HG02798 (cell line): ENCODE measurements around the gene ZFAND6.
"Not testable (repeated sequence)": the region's sequence is repeated elsewhere in the genome, so short reads cannot be mapped to it uniquely, and the experiment has no call there.

Experiments used
- ATAC-seq: cut with Tn5 transposase; IDR thresholded peaks from one replicate; pipeline ENCODE4 v1.9.1; 2021; ENCODE audit warnings: mild to moderate bottlenecking; ENCODE audit not compliant: unreplicated experiment, poor library complexity

The ZFAND6 gene

GRCh38 chr15:80058851-80059785, at the start of gene ZFAND6:
ZFAND6 (plus strand) TSS chr15:80059676; CDS start chr15:80120345, 60,669 bp downstream.
- ATAC-seq: peak; percentile 83

DNA sequence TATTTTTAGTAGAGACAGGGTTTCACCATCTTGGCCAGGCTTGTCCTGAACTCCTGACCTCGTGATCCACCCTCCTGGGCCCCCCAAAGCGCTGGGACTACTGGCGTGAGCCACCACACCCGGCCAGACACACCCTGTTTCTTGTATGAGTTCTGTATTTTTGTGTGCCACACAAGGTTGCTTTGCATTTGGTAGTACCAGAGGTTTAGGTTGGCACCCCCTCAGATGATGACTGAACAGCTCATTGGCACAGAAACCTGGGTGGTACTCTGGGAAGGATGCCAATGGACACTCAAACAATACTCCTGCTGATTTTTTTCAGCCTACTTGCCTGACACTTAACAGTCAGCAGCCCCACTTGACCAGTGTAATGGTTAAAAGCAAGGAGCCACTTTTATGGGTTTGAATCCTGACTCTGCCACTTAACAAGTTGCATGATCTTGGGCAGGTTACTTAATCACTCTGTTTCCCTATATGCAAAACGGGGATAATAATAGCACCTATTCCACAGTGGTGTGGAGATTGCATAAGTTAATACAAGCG, 49.3 kb upstream of the ZFAND6 start:
- no peak for ATAC-seq

DNA sequence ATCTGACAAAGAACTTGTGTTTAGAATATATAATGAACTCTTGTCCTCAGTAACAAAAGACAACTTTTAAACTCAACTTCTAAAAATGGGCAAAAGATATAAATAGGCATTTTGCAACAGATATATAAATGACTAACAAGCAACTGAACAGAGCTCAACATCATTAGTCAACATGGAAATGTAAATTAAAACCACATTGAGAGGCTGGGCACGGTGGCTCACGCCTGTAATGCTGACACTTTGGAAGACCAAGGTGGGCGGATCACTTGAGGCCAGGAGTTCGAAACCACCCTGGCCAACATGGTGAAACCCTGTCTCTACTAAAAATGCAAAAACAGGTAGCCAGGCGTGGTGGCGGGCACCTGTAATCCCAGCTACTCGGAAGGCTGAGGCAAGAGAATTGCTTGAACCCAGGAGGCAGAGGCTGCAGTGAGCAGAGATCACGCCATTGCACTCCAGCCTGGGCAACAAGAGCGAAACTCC, 48.4 kb upstream of the ZFAND6 start:
- ATAC-seq: peak; percentile 52

- no peak for ATAC-seq
Observed at GRCh38 chr15:80011596-80011995, 47.9 kb upstream of the ZFAND6 start.

DNA sequence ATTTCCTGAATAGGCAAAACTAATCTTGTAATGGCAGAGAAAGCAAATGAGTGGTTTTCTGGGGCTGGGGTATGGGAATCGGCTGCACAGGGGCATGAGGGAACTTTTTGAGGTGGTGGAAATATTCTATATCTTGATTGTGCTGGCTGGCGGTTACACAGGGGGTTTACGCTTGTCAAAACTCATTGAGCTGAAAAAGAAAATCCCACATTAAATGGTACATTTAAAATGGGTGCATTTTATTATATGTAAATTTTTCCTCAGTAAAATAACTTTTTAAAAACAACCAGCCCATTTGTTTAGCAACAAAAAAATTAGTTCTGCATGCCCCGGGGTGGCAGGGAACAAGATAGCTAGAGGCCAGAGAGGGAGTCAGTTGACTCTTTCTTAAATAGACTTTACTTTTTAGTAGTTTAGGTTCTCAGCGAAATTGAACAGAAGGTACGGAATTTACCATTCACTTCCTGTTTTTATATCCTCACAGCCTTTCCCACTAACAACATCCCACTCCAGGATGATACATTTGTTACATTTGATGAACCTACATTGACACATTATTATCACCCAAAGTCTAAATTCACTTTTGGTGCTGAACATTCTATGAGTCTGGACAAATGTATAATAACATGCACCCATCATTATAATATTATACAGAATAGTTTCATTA, 47.3 kb upstream of the ZFAND6 start:
- no peak for ATAC-seq

DNA sequence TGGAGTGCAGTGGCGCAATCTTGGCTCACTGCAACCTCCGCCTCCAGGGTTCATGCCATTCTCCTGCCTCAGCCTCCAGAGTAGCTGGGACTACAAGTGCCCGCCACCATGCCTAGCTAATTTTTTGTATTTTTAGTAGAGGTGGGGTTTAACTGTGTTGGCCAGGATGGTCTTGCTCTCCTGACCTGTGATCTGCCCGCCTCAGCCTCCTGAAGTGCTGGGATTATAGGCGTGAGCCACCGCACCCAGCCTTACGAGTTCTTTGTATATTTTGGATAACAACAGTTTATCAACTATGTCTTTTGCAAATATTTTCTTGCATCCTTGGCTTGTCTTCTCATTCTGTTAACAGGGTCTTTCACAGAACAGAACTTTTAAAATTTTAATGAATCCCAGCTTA, 45.3 kb upstream of the ZFAND6 start:
- ATAC-seq: not testable (repeated sequence)

DNA sequence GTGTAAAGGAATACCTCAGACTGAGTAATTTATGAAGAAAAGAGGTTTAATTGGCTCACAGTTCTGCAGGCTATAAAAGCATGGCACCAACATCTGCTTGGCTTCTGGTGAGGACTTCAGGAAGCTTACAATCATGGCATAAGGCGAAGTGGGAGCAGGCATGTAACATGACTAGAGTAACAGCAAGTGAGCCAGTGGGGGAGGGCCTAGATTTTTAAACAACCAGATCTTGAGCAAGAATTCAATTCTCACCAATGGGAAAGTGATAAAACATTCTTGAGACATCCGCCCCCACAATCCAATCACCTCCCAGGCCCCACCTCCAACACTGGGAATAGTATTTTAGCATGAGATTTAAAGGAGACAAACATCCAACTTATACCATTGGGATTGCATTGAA, 44.3 kb upstream of the ZFAND6 start:
- ATAC-seq: no peak

DNA sequence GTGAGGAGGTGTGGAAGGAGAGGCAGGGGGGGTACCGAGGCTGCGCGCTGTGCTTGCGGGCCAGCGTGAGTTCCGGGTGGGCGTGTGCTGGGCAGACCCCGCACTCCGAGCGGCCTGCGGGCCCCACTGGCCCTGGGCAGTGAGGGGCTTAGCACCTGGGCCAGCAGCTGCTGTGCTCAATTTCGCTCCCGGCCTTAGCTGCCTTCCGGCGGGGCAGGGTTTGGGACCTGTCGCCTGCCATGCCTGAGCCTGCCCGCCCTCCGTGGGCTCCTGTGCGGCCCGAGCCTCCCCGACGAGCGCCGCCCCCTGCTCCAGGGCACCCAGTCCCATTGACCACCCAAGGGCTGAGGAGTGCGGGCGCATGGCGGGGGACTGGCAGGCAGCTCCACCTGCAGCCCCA, 43.0 kb upstream of the ZFAND6 start:
- ATAC-seq: not testable (repeated sequence)

DNA sequence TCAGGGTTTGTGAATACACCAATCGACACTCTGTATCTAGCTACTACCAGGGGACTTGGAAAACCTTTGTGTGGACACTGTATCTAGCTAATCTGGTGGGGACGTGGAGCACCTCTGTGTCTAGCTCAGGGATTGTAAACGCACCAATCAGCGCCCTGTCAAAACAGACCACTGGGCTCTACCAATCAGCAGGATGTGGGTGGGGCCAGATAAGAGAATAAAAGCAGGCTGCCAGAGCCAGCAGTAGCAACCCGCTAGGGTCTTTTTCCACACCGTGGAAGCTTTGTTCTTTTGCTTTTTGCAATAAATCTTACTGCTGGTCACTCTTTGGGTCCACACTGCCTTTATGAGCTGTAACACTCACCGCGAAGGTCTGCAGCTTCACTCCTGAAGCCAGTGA, 42.3 kb upstream of the ZFAND6 start:
- not testable (repeated sequence) for ATAC-seq

GRCh38 chr15:80019168-80019745, 40.2 kb upstream of the ZFAND6 start:
- no peak for ATAC-seq

DNA sequence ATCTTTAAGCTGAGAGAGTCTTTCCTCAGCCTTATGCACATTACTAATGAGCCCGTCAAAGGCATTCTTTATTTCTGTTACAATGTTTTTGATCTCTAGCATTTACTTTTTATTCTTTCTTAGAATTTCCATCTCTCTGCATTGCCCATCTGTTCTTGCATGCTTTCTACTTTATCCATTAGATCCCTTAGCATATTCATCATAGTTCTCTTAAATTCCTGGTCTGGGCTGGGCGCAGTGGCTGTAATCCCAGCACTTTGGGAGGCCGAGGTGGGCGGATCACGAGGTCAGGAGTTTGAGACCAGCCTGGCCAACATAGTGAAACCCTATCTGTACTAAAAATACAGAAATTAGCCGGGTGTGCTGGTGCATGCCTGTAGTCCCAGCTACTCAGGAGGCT, 39.3 kb upstream of the ZFAND6 start:
- not testable (repeated sequence) for ATAC-seq

- ATAC-seq: no peak
Observed at GRCh38 chr15:80020731-80021130, 38.7 kb upstream of the ZFAND6 start.

DNA sequence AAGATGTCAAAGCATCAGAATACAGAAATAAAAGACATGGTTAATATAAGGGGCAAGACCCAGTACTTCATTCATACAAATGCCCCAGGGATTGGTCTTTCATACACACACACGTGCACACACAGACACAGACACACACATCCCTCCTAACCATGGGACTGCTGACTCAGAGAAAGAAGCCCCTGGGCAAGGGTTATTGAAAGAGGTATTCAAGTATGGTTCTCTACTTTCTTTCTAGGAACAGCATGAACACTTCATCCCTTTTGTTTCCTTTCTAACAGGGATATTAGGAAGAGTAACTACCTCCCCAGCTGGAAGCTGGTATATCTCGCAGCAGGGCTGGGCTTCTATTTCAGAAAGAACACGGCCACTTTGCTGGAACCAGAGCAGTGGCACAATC, 33.2 kb upstream of the ZFAND6 start:
- no peak for ATAC-seq

DNA sequence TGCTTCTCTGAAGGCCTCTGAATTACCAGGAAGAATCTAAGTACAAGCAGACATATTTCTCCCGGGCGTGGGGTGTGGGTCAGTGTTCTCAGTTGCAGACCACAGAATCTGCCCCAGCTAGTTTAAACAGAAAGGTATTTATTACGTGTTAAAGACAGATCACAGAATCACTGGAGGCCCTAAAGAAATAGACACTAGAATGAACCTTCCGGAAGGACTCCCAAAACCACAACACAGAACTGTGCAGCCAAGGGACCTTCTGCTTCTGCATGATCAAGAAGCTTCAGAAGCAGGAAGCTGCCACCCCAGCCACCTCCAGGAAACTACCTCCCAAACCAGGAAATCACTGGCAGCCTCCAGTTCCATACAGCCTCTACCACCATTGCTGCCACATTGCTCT, 32.7 kb upstream of the ZFAND6 start:
- no peak for ATAC-seq

DNA sequence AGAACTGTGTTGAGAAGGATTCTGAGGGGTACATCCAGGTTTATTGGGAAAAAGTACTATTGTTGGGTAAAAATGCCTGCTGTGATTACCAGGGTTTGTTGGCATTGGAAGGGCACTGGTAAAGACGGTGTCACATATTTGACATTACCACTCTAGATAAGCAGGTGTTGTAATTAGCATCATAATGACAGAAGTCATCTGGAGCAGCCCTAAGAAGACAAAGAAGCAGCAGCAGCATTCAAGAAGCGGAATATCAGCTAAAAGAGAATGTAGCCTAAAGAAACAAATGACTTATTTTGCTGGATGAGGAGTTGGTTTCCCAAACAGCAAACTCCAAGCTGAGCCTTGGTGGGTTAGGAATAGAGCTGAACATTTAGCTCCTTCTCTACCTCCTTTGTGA, 30.5 kb upstream of the ZFAND6 start:
- no peak for ATAC-seq

DNA sequence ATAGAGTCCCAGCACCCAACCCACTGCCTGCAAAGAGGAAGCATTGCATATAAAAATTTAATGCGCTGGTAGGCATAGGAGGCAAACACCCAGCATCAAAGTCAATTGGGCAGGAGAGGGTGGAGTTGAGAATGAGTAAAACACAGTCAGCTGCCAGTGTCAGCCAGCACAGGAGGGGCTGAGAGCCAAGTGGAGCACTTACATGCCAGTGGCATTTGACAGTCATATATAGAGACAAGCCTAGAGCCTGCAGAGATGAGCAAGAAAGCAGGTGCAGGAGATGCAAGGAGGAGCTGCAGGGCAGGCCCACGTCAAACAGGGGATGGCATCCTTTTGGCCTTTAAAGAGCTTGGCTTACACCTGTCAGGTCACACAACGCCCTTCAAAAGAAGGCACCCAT, 27.6 kb upstream of the ZFAND6 start:
- ATAC-seq: no peak

GRCh38 chr15:80034629-80035028, 24.8 kb upstream of the ZFAND6 start:
- no peak for ATAC-seq

GRCh38 chr15:80036071-80036470, 23.4 kb upstream of the ZFAND6 start:
- no peak for ATAC-seq

DNA sequence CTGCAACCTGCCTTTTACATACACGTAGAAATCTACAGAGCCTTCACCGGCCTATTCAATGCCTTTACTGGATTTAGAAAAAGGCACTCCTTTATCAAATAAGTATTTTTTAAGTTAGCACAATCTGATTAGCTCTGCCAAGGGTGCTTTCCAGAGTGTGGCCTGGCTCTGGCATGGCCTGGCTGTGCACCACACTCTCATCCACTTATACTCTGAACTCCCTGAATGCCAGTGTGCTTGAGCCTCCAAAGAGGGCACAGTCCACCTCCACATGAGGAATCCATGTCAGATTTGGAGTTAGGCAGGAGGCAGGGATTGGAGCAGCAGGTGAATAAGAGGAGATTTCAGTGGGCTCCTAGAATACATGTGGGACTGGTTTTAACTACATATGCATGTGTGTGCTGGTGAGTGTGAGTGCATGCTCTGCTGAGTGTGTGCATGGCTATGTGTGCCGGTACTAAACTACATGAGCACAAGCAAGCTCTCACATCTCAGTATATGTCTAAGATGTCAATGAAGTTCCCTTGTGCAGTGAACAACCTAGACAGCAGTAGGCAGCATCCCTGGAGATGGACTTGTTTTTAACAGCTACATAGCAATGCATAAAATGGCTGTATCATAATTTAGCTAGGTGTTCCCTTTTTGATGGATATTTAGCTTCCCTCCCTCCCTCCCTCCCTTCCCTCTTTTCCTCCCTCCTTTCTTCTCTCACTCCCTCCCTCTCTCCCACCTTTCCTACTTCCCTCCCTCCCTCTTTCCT, 17.8 kb upstream of the ZFAND6 start:
- ATAC-seq: no peak

DNA sequence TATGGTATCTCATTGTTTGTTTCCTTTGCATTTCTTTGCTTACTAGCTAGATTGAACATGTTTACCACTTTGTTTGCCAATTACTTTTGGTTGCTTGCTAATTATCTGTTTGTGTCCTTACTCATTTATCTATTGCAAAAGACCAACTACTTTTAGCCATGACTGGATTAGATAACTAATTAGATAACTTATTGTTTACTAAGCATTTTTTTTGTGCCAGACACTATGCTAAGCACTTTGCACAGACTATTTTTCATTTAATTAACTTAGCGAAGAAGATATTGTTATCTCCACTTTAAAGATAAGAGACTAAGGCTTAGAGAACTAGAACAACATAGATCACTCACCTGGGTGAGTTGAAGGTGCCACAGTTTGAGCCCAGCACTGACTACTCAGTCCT, 16.9 kb upstream of the ZFAND6 start:
- no peak for ATAC-seq
